HG03378 (cell line): ENCODE results near the gene KCNMB1.

ENCODE experiments used
- ATAC-seq: cut with Tn5 transposase; IDR thresholded peaks from one replicate; pipeline ENCODE4 v1.9.1; 2021; ENCODE audit warnings: mild to moderate bottlenecking, moderate library complexity; ENCODE audit not compliant: unreplicated experiment

Gene KCNMB1, protein sequence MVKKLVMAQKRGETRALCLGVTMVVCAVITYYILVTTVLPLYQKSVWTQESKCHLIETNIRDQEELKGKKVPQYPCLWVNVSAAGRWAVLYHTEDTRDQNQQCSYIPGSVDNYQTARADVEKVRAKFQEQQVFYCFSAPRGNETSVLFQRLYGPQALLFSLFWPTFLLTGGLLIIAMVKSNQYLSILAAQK

DNA sequence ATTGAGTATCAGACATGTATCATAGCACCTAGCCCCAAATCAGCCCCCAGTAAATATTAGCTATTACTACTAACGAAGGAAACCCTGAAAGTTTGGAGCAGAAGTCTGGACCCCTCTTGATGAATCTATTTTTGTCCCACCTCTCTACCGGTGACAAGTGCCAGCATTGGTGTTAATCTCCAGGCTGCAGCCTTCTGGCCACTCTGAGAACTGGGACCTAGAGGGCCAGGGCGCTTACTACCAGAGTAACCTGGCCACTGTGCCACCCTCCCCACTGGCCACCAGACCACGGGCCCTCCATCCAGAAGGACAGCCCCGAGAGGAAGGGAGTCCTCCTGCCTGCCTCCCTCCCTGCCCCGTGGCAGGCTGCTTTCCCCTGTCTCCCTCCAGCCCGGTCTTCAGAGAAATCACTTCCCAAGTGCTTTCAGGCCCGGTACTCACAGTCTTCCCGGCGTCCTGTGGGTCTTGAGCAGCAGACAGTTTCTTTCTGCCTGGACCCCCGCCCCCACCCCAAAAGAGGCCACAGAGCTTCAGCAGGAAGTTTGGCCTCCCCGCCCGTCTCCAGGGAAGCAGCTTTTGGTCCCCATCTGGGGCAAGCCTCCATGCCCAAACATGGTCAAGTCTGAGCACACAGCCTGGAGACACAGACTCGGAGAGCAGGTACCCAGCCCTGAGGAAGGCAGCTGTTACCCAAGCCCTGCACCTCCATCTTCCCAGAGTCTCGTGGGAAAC lies at the start of gene KCNMB1:
KCNMB1 (minus strand) TSS at position 550 of the 732 bp plus-strand sequence. CDS start 3,920 bp downstream, outside the sequence.
- ATAC-seq, result no peak

DNA sequence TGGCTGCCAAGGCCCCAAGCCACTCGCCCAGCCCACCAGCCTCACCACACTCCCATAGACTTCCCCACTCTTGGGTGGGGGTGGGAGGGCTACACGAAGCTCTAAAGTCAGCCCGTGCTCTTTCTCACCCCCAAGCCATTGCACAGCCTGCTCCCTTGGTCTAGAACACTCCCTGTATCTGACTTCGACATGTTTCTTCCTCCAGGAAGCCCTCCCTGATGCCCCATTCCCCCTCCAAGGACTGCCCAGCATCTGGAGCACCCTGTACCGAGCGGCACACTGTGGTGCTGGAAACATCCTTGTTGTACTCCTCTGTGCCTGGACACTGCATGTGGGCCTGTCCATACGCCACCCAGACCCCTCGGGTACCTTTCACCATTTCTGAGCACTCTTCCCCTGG lies 49.4 kb upstream of the KCNMB1 start:
- no peak for ATAC-seq

DNA sequence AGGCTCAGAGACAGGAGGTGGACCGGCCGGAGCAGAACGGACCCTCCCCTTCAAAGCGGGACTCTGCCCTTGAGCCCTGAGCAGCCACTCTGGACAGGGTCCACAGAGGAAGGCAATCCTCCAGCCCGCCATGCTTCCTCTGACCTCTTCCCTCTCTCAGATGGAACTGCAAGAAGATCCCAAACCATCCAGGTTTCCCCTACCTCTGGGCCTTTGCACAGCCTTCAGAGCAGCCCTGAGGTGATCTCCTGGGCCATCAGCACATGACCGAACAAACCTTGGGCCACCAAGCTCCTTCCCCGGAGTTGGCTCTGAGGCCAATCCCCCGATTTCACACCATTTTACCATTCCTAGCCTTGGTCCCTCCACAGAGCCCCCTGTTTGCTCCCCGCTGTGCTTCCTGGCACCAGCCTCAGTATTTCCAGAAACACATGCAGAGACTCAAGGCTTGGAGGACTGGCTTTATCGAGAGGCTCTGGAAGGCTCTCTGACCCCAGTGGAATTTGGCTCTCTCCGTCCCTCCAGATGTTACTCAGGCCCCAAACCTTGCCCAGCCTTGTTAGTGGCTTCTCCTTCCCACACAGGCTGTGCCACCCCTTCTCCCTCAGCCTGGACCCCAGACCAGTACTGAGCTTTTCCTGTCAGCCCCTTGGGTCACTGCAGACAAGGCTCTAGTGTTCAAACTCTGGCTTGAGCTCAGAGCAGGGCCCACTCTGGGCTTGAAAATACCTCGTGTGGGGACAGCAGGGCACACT lies 48.6 kb upstream of the KCNMB1 start:
- ATAC-seq, result no peak

DNA sequence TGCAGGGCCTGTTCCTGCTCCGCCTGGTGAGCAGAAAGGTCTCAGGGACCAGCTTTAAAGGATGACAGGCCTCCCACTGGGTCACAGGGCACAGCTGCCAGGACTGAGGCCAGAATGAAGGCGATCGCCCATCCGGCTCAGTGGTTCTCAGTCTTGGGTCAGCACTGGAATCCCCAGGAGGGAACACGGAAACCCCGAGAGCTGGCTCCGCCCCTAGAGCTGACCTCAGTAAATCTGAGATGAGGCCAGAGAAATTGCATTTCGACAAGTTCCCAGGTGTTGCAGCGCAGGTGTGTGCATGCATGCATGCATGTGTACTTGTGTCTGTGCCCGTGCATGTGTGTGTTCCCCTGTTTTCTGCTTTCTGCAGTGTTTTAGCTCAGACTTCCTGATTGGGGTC lies 47.2 kb upstream of the KCNMB1 start:
- no peak for ATAC-seq

DNA sequence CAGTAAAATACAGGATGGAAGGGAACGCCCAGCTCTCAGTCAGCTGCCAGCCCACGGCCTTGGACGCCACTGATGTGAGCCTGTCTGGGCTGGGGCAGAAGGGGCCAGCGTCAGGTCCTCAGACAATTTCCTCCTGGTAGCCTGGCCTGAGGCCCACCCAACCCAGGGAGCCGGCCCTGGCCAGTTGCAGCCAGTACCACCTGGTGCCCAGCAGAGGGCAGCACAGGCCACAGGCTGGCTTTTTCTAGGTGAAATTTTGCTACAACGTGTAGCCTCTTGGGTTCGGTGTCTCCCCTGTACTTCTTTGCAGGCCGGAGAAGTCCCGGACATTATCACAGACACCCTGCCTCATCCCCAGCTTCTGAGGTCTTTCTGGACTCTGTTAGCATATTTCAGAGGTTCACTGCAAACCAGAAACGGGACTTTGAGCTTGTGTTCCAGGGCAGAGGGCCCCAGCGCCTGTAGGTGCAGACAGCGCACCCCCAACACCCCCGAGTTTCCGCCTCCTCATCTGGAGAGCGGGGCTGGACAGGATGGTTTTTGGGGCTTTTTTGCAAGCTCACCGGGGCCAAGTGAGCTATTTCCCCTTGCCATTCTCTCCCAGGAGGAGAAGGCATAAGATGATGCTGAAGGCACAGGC lies 45.9 kb upstream of the KCNMB1 start:
- ATAC-seq, result peak; percentile 62

DNA sequence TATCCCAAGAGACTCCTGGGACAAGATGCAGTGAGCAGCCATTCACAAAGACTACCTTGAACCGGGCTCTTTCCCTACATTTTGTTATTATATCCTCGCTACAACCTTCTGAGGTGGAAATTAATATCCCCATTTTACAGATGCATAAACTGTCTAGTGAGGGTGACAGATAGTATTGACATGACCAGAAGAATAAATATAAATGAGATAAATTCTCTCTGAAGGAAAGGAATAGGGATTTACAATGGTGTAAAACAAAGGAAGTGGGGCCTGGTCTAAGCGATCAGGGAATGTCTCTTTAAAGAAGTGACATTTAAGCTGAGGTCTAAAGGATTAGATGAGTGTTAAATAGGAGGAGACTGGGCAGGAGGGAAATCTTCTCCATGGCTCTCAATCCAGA lies 43.5 kb upstream of the KCNMB1 start:
- ATAC-seq, result no peak

DNA sequence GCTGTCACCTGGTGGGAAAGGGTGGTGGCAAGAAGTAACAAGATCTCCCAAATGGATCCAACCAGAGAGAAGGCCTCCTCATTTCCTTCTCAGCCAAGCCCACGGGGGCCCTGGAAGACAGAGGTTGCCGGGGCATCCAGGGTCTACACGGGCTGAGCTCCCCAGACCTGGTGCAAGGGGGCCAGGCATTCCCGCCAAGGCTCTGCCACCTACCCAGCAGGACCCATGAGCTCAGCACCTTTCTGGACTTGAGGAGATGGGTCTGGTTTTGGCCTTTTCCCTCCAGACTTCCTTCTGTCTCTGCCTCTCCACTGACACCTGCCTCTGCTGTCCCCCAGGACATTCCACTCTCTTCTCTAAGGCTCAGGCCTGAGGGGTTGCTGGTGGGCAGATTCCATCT lies 42.4 kb upstream of the KCNMB1 start:
- no peak for ATAC-seq

DNA sequence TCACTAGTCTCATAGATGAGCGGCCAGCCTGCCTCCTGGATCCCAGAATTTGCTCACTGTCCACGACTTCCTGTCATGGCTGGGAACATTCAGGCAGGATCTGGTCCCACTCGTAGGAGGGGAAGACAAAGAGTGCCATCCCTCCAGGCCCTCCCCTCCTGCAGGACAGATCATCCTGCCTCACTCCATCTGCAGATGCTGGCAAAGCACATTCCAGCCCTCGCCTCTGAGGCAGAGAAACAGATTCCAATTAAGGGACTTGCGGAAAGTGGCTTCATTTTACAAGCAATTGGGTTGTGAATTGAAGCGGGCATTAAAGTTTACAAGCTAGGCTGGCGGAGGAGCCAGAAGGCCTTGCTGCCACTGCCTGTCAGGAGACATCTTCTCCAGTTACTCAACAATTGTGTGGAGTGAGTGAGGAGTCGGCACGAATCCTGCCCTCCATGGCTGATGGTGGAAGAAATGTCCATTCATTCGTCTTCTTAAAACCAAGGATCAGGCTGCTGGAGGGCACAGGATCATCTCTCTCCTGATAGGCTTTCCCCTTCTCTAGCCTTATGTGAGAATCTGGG lies 41.8 kb upstream of the KCNMB1 start:
- no peak for ATAC-seq

DNA sequence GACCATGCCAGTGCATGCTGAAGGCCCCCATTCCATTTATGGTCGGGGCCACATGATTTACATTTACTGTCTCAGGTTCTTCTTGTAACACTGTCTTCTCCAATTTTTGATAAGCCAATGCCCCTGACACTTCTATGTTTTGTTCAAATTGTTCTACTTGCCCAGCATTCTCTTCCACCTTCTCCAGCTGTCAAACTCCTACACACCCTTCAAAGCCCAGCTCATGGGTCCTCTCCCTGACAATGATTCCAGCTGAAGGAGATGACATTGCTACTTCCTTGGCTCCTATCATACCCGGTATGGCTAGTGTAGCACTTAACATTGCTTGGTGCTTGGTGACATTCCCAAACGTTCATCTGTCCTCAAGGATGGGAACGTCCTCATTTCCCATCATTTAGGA lies 41.1 kb upstream of the KCNMB1 start:
- no peak for ATAC-seq

DNA sequence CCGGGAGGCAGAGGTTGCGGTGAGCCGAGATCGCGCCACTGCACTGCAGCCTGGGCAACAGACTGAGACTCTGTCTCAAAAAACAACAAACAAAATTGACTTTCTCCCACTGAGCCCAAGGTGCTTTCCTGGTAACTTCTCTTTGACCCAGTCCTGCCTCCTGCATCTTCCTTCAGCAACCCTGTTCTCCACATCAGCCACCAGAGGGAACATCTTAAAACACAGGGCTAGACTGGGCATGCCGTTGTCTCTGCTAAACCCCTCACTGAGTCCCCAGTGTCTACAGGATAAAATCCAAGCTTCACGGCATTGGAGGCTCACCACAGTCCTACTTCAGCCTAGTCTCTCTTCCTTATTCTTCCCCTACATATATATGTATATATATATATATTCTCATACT lies 39.8 kb upstream of the KCNMB1 start:
- ATAC-seq, result no peak

DNA sequence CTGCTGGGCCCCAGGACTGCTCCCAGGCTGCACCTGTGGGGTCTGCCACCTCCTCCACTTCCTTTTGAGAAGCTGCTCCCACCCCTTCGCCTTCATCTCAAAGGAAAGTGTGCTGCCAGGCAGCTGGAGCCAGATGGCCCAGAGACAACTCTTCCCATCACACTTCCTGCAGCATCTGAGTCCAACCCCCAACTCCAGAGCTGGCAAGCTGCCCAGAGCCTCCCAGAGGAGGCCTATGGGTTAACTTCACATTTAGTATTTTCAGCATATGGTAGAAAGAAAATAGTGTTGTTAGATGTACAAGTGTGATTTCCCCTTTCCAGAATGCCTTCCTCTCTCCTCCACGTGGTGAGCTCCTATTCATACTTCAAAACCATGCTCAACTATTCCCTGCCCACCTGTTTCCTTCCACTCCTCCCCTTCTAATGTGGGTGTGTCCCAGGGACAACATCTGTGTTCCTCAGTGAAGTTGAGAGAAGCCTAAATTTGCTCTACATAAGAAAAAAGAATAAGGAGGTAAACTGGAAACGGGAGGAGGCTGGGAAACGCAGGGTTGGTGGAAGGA lies 38.6 kb upstream of the KCNMB1 start:
- ATAC-seq, result no peak

DNA sequence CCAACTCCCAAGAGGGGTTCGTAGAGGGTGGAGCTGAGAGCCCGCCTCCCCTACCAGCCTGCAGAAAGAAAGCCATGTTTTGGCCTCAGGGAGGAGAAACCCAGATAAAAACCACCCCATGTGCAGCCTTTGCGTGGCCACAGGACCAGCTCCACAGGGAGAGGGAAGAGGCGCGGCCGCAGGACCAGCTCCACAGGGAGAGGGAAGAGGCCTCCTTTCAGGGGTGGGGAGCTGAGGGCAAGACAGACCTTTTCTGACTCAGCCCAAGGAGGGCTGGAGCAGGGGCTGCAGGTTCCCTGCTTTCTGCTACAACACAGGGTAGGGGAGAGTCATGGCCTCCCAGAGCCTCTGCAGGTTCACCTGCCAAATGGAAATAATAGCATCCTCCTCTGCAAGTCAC lies 37.6 kb upstream of the KCNMB1 start:
- ATAC-seq, result no peak

DNA sequence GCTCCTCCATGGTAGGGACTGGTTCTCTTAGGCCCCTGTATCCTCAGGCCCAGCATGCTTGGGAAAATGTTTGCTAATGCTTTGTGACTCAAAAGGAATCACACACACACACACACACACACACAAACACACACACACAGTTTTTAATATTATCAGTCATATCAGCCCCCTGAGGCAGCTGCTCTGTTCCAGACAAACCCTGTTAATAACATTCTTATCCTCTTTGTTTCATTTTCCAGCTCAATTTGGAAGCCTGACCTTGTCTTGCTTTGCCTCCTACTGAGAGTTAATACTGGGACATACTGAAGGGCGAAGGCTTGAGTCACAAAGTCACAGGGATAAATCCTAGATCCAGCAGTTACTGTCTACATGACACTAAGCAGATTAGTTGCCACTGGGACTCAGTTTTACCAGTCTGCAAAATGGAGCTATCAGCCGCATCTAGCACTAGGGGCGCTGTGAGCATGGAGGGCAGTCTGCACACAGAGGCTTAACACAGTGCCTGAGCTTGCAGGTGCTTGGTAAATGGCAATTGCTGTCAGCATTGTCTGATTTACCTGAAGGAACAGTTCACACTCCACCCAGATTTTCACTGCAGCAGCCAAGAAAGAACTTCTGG lies 37.1 kb upstream of the KCNMB1 start:
- ATAC-seq, result no peak

DNA sequence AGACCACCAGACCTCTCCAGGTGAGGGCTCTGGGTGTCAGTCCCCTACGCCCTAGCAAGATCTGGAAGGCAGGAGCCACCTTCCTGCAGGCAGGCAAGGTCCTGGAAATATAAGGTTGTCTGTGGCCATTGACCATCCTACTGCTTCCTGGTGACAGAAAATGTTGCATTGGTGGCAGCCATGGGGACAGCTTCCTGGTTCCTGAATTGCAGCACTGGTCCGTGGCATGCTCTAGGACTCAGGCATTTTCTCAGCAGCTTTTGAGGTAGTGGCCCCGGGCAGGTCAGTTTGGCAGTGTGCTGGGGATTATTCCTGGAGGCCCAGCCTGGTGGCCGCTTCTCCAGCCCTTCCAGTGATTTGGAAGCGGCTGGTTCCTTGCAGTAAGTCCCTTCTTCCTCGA lies 36.6 kb upstream of the KCNMB1 start:
- ATAC-seq, result no peak

DNA sequence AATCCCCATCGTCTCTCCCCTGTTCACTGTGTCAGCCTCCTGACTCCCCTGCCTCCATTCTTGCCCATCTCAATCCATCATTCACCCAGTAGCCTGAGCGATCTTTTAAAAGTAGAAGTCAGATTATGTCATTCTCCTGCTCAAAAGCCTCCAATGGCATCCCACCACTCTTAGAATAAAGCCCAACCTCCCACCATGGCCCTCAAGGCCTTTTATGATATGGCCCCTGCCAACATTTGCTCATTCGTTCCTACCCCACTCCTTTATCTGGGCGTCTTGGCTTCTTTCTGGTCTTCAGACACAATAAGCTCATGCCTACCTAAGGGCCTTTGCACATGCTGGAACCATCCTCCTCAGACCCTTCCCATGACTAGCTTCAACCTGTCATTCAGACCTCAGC lies 35.5 kb upstream of the KCNMB1 start:
- no peak for ATAC-seq

DNA sequence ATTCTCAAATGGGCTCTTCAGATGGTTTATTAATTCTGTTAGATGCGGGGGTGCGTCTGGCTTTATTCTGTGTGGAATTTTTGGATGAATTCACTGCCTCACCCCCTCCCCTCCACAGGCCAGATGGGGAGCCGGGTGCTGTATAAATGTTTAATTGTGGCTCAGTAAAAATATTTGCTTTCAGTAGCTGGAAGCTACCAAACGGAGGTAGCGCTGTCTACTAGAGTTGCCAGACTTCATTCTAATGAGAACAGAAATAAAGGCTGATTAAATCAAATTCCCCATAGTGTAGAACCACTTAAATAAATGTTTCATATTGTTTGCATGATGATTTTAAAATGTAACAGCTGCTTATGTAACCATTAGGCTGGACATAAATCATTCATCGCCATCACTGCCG lies 34.5 kb upstream of the KCNMB1 start:
- ATAC-seq, result no peak

DNA sequence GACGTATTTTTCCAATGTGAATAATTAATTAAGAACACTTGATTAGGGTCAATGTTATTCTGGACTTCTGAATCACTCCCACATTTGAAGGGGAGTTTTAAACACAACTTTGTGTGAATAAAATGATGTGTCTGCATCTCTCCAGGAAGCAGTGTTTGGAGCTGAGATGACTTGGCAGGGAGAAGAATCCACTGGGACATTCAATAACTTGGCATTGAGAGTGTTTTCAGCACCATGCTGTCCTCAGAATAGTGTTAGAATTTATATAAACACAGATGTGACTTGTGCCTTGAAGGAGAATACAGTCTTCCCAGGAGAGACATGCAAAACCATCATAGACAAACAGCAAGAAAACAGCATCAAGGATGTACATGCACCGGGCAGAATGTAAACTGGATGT lies 32.7 kb upstream of the KCNMB1 start:
- ATAC-seq, result no peak

DNA sequence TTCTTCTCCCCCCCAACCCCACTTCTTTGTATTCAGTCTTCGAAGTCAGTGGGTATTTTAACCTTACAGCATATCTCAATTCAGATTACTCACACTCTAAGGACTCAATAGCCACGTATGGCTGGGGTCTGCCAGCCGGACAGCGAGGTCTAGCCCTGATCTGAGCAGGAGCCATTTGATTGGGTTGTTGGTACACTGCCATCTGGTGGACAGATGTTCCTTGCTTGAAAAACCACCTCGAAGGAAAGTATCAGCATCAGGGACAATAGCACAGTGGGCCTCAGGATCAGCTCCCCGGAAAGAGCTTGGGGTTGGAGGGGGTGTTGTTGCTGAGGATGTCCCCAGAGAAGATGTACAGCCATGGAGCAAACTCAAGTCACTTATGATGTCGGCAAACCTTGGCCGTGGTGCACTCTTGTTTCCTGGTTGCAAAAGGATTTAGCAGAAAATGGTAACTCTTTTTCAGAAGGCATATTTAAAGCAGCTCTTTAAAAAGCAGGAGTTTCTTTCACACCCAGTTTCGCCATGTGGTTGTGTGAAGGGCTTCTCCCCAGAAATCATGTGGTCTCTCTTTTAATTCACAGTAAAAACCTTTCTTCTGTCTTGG lies 31.7 kb upstream of the KCNMB1 start:
- no peak for ATAC-seq

DNA sequence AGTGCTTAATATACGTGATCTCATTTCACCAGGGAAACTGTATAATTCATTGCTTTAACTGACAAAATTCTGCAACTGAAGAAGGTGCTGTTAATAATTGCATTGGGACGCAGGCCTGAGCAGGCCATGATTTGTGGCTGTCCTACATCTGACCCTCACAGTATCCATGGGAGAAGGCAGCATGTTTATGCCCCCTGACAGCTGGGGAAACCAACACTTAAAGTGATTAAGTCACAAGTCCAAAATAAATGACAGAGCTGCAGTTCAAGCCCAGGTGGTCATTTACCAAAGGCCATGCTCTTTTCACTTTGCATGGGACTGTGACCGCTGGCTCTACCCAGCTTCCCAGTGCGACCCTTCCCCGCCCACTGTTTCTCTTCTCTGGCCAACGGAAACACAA lies 30.5 kb upstream of the KCNMB1 start:
- ATAC-seq, result no peak

DNA sequence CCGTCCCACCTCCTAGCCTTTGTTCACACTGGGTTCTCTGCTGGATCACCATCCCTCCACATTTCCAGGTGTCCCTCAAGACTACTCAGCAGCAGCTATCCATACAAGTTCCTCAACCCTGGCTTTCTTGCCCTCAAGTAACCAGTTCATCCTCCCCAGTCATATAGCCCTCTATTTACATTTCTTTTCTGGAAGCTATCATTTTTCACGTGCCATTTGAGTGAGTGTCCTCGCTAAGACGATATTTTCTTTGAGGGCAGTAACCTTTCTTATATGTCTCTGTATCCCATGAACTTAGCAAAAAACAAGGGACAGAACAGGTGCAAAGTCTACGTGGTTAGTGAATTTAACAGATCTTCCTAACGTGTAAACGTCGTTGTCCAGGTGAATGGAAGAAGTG lies 29.6 kb upstream of the KCNMB1 start:
- no peak for ATAC-seq
